HG03558 (cell line): ENCODE results near the gene BCL7A.

Source experiments
- ATAC-seq: cut with Tn5 transposase; IDR thresholded peaks from one replicate; pipeline ENCODE4 v1.9.1; 2021; ENCODE audit warnings: moderate number of reproducible peaks; ENCODE audit not compliant: unreplicated experiment; ENCODE audit errors: extremely low read depth

The BCL7A gene

GRCh38 chr12:121996945-121997612 is 24.6 kb upstream of the BCL7A start:
- ATAC-seq, result no peak

- ATAC-seq, result no peak
These were observed 20.0 kb upstream of the BCL7A start for GRCh38 chr12:122001466-122002209.

DNA sequence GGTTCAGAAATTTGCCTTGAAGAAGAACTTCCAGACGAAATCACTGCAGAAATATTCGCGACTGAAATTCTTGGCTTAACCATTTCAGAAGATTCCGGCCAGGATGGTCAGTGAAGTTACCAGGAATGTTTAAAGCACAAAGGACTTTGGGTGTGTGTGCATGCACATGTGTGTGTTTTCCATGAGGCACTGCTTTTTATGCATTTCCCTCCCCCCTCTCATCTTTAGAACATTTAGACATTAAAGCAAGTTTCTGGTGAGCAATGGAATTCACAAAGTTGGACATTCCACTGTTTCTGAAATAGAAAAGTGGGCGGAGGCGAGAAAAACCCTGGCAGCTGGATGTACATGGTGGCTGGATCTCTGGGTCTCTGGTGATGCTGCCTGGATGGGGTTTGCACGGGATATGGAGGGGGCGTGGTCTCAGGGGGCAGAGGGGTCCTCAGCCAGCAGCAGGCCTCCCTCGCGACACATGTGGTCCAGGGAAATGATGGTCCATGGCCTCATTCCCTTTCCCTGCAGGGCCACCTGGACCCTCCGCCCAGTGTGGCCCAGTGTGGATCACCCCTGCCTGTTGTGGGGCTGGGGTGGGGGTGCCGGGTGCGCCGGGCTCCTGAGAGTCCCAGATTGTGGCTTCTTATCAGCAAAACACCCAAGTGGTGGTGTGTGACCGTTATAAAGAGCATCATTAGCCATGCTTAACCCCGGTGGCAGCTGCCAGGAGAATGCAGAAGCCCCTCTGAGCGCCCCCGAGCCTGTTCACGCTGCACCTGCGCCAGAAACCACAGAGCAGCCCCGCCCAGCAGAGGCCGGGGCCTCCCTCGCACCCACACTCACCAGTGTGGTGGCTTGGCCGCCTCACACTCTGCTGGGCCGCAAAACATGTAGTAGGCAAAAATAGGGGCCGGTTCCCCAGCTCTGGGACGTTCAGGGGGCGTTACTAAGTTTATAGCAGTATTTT is 17.8 kb upstream of the BCL7A start:
- ATAC-seq, result no peak

- ATAC-seq, result no peak
These were observed 17.0 kb upstream of the BCL7A start for GRCh38 chr12:122004633-122005071.

DNA sequence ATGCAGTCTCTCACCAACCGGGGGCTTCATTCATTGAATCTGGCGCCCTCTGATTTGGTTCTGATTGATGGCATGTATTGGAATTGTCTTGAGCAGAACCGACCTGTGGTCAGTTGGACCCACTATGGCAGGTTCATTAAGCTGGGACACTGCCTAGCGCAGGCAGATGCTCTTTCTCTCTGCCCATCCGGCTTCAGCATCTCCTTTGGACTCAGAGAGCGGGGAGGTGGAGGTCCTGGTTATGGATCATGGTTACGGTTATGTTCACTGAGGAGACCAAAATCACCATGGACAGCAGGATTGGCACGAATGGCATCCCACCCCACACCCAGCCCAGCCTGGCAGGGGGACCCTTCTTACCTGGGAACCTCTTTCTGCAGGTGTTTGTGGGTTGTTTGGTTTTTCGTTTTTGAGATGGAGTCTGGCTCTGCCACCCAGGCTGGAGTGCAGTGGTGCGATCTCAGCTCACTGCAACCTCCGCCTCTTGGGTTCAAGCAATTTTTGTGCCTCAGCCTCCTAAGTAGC is 16.4 kb upstream of the BCL7A start:
- ATAC-seq, result no peak

- ATAC-seq, result no peak
These were observed 15.3 kb upstream of the BCL7A start for GRCh38 chr12:122006186-122006926.

DNA sequence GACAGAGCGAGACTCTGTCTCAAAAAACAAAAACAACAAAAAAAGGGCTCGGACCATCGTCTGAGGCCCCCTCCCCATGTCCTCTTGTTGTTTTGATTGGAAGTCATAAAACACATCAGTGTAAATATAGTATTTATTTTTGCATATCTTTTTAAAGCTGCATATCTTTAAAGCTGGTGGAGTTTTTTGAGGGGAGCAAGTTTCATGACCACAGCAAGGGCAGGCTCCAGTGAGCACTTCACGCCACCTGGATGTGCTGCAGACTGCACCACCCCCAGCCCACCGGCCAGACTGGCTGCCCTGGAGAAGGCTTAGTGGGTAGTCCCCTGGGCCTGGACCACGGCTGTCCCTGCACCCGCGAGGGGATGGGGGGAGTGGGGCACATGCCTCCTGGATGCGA is 11.9 kb upstream of the BCL7A start:
- no peak for ATAC-seq

GRCh38 chr12:122012184-122012583 is 9.5 kb upstream of the BCL7A start:
- ATAC-seq, result no peak

GRCh38 chr12:122013136-122013535 is 8.5 kb upstream of the BCL7A start:
- ATAC-seq, result no peak

GRCh38 chr12:122013791-122014590 is 7.7 kb upstream of the BCL7A start:
- no peak for ATAC-seq

GRCh38 chr12:122014781-122015180 is 6.9 kb upstream of the BCL7A start:
- ATAC-seq, result no peak

GRCh38 chr12:122018457-122018856 is 3.2 kb upstream of the BCL7A start:
- ATAC-seq, result no peak

GRCh38 chr12:122018937-122019336 is 2.7 kb upstream of the BCL7A start:
- ATAC-seq, result no peak

DNA sequence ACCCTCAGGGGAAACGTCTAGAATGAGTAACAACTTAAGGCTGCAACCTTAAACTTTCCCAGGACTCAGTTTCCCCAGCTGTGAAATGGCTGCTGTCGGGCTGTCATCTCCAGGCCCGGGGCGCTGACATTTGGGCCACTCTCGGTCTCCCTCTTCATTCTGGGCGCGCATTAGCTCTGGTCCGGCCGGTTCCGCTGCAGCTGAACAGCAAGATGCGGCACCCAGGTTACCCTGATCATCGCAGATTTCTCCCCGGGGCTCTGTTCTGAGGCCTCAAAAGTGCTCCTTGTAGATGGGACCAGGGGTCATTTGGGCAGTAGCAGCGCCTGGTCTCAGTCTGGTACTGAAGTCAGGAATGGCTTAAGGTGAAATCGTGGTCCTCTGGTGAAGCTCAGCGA is 890 bp upstream of the BCL7A start:
- ATAC-seq, result no peak

DNA sequence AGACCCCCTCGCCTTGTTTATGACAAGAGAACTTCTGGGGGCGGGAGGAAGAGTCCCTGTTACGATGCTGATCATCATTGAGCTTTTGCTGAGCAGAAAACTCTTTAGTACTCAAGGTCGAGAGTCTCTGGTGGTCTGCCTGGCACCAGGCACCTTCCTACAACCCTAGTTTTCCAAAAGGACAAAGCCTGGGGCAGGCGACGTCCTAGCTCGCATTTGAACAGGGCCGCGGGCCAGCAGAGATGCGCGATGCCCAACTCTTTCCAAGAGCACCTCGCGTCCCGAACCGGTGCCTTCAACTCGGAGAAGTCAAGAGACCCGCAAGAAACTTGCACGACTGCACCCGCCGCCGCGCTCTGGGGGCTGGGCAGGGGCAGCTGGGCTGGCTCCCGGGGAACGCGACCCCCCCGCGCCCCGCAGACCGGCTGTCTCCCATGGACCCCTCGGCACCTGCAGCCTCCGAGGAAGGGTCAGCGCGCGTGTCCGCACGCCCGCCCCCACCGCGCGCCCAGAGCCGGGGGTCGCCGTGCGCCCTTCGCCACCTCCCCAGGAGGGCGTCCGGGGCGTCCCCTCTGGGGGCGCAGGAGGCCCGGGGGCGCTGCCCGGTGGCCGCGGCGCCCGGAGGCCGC is 377 bp upstream of the BCL7A start:
- no peak for ATAC-seq

GRCh38 chr12:122022393-122023338 is 982 bp downstream of the BCL7A start:
- no peak for ATAC-seq

- no peak for ATAC-seq
These were observed 1.9 kb downstream of the BCL7A start for GRCh38 chr12:122023339-122024131.
